GM21619 (cell line): ENCODE data around the gene MPC2.
"Not testable (repeated sequence)": the region's sequence is repeated elsewhere in the genome, so short reads cannot be mapped to it uniquely, and the experiment has no call there.

Experiments used
- ATAC-seq: cut with Tn5 transposase; IDR thresholded peaks from one replicate; pipeline ENCODE4 v1.9.1; 2021; ENCODE audit not compliant: unreplicated experiment

The MPC2 gene

DNA sequence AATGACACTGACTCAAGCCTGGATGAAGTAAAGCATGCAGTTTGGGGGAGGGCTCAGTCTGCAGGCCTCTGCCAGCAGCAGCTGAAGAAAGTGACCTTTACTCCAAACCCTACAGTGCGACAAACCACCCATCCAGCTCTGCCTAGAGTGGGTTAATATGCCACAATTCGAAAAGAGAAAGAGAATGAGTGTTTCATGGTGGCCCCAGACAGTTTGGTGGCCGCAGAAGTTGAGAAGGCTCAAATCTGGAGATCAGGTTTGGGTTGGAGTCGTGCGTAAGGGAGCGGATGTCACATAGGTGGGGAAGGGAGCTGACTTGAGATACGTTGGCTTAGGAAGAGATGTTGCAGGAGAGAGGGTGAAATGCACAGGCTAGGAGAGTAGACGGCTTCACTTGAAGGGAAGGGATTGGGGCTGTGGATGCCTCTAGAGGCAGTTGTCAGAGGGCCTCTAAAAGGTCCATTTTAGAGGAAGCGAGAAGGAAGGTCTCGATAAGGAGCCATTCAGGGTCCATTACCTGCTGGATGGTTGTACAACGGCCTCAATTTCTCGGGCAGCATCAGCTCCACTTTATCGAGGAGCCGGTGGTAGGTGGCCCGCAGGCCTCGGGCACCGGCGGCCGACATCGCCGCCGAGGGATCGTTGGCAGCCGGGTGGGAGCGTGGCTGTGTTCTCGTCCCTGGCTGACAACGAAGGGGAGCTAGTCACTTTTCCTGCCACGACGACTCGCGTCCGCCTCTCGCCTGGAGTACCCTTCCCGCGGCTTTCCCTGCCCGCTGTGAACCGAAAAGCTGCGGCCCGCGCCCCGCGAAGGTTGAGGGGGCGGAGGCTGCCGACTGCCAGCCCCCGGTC, 1.4 kb downstream of the MPC2 start:
- peak; percentile 8 for ATAC-seq

GRCh38 chr1:167934426-167935215, 2.3 kb downstream of the MPC2 start:
- ATAC-seq: no peak

- ATAC-seq: no peak
These were observed 3.1 kb downstream of the MPC2 start for GRCh38 chr1:167933788-167934187.

DNA sequence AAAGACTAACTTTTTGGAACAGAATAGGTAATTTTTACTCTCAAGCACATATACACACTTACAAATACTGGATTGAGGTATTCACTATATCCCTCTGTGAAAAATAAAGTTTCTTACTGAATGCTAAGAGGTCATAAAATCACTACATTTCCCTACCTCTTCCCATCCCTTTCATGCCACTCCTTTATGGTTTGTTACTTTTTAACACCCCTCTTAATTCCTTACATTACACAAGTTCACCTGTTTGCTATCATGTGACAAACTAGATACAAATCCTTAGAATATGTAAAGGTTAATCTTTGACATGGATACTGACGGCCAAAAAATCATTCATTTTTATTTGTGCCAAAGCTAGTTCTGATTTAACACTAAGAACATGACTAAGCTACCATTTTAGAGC, 7.1 kb downstream of the MPC2 start:
- ATAC-seq: no peak

DNA sequence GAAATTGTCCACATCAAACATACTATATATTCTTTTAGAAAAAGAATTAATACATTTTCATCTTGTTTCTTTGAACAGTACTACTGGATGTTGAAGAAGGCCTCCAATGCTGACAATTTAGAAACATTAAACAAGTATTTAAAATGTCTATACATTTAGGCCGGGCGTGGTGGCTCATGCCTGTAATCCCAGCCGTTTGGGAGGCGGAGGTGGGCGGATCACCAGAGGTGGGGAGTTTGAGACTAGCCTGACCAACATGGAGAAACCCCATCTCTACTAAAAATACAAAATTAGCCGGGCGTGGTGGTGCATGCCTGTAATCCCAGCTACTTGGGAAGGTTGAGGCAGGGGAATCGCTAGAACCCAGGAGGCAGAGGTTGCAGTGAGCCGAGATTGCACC, 8.0 kb downstream of the MPC2 start:
- ATAC-seq: not testable (repeated sequence)

GRCh38 chr1:167928457-167928852, 8.4 kb downstream of the MPC2 start:
- ATAC-seq: no peak

DNA sequence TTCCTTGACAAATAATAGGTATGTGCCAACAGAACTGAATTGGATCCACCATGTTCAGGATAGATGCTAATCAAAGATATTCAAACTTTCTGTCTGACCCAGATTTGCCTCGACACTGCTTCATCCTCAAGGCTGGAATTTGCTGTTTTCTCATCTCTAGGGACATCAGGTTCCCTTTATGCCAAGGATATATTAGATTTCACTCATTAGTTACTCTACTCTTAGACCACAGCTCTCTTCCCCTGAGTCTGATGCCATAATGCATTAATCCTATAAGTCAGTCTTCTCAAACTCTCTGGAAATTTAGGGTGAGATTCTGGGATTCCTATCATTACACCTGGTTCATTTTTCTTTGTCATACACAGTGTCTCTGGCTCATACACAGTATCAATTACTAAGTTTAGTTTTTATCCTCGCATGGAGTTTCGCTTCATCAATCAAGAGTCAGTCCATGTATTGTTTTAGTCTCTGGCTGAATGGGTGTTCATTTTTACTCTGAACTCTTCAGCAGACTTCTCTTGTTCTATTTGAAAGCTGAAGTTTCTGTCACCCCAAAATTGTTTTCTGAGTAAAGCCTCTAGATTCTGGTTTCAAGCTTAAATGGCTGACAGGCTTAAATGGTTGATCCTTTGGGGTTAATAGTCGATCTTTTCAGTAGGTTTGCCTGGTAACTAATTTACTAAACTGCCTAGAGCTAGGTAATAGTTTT, 9.7 kb downstream of the MPC2 start:
- peak; percentile 62 for ATAC-seq

DNA sequence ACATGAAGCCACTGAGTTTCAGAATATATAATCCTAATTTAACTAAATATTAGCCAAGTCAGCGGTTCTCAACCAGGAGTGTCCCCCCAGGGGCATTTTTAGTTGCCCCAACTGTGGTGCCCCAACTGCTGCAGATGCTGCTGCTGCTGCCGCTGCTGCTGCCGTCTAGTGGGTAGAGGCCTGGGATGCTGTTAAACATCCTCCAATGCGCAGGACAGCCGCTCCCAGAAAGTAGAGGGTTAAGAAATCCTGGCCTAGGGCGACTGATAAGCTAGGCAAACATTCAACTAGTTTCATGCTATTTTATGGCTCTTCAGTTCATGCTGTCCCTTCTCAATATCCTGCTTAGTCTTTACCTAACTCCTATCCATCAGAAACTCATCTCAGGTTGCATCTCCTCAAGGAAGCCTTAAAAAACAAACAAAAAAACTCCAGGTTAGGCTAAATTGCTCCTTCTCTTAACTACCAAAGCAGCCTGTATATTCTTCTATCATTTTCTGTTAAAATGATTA, 10.3 kb downstream of the MPC2 start:
- ATAC-seq: no peak

- no peak for ATAC-seq
These were observed 12.2 kb downstream of the MPC2 start for GRCh38 chr1:167924543-167925231.

DNA sequence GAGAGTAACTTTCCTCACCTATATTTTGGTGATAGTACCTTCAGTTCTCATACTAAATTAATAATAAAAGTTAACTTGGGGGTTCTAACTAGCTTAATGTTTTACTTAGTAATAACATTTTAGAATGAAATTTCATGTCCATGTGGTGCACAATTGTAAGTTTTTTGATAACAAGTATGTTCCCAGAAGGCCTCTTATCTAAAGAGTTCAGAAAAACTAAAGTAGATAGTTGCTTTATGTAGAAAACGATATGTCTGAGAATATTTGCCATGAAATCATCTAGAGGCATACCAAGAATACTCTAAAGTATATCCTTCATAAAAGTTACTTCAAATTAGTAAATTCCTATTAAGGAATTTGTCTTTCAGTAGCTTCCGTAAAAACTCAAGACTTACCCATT, 12.8 kb downstream of the MPC2 start:
- ATAC-seq: no peak

DNA sequence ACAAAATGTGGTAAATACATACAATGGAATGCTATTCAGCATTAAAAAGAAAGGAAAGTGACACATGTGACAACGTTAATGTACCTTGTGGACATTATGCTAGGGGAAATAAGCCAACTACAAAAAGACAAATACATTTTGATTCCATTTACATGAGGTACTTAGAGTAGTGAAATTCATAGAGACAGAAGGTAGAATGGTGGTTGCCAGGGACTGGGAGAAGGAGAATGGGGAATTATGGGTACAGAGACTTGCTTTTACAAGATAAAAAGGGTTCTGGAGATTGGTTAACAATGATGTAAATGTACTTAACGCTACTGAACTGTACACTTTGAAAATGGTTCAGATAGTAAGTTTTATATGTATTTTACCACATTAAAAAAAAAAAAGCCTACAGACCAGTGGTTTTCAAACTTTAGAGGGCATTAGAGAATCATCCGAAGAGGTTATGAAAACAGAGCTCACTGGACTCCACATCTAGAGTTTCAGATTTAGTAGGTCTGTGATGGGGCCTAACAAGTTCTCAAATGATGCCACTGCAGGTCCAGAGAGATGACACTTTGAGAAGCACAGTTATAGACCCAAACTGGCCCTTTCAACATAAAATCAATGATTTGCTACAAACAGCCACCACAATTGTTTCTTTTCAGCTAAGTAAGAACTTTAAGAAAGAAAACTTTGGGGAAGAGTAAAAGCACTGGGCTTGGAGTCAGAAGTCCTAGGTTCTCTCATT, 13.4 kb downstream of the MPC2 start:
- ATAC-seq: no peak

DNA sequence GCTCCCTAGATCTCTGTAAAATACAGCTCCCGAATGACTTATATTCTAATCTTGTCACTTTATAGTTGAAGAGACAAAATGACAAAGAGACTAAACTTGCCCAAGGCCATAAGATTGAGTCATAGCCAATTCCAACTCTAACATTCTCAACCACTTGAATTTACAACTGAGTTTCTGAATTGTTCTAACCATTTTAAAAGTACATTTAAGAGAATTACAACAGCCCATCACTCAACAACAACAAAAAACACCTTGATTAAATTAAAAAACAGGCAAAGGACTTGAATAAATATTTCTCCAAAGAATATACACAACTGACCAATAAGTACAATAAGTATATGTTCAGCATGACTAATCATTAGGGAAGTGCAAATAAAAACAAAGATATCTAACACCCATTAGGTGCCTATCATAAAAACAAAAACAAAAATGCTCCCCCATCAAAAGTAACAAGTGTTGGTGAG, 14.2 kb downstream of the MPC2 start:
- no peak for ATAC-seq

DNA sequence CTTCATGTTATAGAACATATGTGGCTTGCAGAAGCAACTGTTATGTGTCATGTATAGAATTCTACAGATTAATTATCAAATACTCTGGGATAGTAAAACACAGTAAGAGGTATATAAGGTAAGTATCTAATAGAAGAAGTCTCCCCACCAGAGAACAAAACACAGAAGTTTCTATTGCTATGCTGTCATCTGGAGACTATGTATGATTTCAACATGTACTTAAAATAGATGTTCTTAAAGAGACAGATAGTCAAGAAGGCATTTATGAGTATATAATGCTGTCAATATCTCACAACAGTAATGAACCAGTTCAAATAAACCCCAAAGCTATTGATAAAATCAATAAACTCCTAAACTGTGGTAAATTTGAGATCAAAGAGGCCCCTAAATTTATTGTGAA, 14.8 kb downstream of the MPC2 start:
- ATAC-seq: no peak

GRCh38 chr1:167916766-167917511, 19.9 kb downstream of the MPC2 start:
- ATAC-seq: no peak

GRCh38 chr1:167915569-167915968, 21.3 kb downstream of the MPC2 start:
- no peak for ATAC-seq

DNA sequence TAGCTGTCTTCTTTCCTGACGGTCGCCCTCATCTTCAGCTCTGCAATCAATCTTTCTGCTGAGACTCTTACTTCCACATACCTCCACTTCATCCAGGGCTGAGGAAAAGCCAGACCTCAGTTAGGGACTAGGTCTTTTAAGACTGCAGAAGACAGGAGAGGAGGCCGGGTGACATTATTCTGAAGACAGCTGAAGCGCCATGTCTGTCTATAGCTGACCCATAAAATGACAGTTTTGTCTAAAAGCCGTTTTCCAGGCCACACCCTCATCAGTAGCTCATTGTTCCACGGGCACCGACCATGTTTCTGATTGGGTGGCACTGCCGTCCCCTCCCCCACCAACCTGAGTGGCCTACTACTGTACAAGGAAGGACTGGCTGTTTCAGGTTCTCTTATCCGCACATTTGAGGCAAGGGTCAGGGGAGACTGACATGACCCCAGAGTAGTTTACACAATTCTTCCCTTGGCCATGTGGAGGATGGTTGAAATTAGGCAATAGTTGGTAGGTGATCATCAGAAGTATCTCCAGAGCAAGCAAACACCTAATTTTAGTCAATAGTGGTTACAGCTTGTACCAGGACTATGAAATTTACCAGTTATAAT, 22.9 kb downstream of the MPC2 start, which contains the start of gene ADCY10:
TSS of gene ADCY10 (minus strand) at position 240 of the 602 bp plus-strand sequence. CDS start 8,994 bp downstream, outside the sequence.
- no peak for ATAC-seq

- no peak for ATAC-seq
These were observed 24.6 kb downstream of the MPC2 start for GRCh38 chr1:167912294-167912693.

DNA sequence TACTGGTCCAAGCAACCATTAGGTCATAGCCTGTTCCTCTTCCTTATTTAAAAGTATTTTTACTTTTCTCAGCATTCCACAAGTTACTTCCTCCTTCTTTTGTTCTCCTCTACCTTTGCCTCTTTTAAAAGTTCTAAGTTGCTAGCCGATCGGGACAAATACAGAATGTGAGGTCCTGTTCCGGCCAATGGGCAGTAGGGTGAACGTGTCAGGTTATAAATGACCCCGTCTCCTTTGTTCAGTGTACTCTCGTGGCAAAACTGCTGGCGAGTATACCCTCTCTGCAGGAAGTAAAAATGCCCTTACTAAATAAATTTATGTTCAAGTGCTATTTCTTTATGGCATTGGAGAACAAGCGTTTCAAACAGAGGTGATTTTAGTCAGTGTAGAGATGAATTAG, 25.5 kb downstream of the MPC2 start:
- ATAC-seq: no peak

- no peak for ATAC-seq
These were observed 26.3 kb downstream of the MPC2 start for GRCh38 chr1:167910530-167910929.
